GM18508 (cell line): ENCODE measurements around the gene TNFAIP8L1.
A peak's percentile ranks its signal among the peaks of the same experiment; 100 is the strongest.

ENCODE experiments used
- ATAC-seq: cut with Tn5 transposase; IDR thresholded peaks from one replicate; pipeline ENCODE4 v1.9.1; 2021; ENCODE audit warnings: moderate number of reproducible peaks; ENCODE audit not compliant: insufficient read depth, unreplicated experiment

Gene TNFAIP8L1

DNA sequence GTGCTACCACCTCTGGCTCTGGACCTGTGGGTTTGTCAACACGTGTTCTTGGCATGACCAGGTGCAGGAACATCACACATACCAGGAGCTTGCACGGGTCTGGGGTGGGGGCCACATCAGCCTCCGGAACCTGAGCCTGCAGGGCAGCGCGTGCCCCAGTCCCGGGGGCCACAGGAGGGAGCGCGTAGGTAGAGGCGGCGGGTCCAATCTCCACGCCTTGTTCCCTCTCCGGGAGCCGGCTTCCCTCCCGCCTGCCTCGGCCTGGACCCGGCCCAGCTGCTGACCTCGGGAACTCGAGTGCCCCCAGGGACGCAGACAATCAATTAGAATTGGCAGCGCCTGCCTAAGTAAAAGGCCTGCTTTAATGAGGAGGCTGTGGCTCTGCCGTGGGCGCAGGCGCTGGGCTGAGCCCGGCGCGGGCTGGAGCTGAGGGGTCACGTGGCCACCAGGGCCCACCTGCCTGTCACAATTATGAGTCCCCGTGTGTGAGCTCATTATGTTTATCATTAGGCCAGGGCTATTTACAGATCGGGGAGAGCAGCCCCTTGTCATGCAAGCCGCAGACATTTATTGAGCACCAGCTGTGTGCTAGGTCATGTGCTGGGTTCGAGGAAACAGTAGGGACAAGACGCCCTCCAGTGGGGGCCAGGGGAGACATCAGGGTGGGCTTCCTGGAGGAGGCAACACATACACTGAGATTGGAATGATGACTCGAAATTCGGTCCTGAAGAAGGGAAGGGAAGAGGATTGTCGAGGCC, 32.2 kb upstream of the TNFAIP8L1 start:
- ATAC-seq, result no peak

DNA sequence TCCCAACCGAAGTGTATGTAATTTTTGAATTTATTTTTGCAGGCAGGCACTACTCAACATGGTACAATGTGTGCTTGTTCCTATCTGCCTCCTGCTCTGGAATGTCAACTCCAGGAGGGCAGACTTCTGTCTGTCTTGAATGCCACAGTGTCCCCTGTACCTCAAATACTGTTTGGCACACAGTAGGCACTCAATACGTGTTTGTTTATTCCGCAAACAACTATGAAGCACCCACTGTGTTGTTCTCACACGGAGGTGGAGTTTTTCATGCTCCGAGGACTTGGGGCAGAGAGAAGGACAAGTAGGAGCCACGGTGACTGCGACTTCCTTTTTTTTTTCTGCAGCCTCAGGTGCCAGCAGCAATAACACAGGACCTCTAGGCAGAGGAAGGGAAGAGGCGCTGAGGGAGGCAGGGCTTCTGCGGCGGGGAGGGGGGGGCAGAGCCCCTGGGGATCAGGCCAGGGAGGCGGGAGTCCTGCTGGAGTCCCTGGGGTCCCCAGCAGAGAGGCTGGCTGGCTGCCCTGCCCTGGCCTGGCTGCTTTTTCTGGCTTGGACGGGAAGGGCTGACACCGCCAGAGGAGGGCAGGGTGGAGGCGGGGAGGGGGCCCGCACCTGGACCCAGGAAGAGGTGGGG, 29.3 kb upstream of the TNFAIP8L1 start:
- ATAC-seq, result no peak

DNA sequence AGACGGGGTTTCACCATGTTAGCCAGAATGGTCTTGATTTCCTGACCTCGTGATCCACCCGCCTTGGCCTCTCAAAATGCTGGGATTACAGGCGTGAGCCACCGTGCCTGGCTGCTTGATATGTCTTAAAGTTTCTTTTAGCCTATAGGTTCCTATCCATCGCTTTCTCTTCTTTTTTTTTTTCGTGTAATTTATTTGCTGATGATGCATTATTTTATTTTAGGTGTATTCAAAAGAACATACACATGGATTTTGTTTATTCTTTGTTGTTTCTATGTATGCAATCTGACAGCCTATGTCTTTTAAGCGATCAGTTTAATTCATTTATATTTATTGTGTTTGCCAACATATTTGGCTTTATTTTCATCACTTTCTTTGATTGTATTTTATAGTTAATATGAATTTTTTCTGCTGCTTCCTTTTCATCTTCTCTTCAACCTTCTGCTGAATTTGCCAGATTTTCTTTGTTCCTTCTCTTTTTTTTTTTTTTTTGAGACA, 26.0 kb upstream of the TNFAIP8L1 start:
- ATAC-seq, result no peak

DNA sequence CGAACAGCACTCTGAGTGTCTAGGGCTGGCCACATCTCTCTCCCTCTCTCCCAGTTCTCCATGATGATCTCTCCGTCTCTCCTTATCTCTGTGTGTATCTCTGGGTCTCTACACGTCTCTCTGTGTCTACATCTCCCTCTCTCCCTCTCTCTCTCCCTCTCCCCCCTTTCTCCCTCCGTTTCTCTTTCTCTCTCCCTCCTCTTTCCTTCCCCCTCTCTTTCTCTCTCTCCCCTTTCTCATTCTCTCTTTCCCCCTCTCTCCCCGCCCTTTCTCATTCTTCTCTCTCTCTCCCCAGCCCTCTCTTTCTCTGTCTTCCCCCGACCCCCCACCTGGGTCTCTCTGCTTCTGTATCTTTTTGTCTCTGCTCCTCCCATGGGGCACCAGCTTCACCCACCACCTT, 21.3 kb upstream of the TNFAIP8L1 start:
- ATAC-seq, result no peak

DNA sequence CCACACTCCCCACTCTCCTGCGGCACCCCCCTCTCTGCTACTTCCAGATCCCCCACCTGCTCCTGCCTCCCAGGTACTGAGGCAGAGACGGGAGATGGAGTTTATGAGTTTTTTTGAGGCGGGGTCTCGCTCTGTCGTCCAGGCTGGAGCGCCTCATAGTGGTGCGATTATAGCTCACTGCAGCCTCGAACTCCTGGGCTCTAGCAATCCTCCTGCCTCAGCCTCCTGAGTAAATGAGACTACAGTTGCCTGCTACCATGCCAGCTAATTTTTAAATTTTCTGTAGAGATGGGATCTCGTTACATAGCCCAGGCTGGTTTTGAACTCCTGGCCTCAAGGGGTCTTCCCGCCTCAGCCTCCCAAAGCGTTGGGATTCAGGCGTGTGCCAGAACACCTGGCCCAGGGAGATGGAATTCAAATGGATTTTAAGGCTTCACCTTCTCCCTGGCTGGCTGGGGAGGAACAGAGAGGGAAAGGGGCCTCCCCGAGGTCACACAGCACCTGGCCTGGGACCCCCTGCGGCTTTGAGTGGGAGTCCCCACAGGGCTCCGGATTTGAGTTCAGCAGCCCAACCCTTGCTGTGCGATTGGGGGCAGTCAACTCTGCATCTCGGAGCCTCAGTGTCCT, 19.5 kb upstream of the TNFAIP8L1 start:
- no peak for ATAC-seq

DNA sequence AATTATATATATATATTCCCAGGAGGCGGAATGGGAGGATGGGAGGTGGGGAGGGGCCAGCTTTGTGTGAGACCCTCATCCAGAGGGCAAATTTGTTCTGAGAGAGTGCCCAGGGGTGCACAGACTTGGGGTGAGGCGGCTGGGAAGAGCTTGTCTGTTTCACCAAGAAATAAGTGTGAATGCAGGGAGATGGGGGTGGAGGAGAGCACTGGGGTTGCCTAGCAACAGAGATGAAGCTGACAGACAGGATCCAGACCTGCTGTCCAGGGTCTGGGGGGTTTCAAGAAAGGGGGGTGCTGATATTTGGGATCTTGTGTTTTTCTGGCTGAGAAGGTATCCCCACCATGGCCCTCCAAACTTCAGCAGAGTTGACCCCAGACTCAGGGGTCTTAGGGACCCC, 18.6 kb upstream of the TNFAIP8L1 start:
- ATAC-seq, result no peak

DNA sequence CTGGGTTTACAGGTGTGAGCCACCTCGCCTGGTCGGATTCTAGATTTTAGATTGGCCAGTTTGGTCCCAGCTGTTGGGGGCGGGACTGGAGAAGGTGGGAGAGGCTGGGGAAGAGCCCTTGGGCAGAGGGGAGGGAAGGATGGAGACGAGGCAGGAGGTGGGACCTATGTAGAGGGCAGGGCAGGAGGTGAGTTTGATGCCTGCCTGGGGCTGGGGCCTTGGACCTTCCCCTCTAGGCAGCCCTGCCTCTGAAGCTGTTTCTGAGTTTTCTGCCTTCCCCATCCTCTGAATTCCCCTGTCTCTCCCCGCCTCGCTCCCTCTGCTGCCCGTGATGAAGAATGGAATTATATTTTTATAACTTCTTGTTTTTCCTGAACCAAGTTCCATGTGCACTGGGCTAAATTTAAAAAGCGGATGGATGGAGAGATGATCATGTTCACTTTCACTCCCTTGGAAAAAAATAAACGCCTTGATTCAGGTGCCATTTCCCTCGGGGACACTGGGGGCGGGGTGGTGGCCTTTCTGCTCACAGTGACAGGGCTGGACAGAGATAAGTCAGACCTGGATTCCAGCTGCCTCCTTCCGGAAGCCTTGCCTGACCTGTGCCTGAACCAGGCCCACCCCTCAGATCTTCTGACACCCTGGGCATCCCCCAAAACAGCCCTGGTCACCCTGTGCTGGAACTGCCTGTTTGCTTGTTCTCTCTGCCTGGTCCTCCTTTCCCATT, 16.5 kb upstream of the TNFAIP8L1 start:
- no peak for ATAC-seq

DNA sequence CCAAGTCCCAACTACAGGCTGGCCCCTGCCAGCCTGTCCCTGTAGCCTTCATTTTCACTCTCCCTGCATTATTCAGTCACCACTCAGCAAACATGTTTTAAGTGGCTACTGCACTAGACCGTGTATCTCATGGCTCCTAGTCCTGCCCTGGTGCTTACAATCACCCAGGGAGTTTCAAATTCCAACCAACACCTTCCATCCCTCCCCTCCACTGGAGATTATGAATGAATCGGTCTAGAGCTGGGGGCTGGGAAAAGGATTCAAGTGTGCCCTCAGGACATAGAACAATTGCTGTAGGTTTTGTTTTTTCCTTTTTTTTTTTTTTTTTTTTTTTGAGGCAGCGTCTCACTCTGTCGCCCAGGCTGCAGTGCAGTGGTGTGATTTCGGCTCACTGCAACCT, 15.0 kb upstream of the TNFAIP8L1 start:
- ATAC-seq, result no peak

DNA sequence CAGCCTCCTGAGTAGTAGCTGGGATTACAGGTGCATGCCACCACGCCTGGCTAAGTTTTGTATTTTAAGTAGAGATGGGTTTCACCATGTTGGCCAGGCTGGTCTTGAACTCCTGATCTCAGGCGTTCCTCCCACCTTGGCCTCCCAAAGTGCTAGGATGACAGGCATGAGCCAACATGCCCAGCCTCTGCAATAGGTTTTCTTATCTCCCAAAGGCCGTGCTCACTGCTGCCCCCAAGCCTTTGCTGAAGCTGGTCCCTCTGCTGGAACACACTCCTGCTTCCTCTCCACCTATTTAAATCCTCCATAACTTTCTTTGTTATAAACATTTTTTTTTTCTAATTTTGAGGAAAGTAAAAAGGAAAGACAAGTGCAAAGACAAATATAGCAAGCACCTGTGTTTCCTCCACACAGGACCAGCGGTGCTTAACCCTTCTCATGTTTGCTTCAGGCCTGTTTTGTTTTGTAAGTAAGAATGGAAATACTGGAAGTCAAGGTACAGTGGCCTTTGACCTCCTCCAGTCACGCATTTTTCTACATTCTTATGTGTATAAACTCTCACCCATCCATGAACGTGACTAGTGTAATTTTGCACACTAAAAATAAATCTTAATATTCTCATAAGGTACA, 14.5 kb upstream of the TNFAIP8L1 start:
- no peak for ATAC-seq

DNA sequence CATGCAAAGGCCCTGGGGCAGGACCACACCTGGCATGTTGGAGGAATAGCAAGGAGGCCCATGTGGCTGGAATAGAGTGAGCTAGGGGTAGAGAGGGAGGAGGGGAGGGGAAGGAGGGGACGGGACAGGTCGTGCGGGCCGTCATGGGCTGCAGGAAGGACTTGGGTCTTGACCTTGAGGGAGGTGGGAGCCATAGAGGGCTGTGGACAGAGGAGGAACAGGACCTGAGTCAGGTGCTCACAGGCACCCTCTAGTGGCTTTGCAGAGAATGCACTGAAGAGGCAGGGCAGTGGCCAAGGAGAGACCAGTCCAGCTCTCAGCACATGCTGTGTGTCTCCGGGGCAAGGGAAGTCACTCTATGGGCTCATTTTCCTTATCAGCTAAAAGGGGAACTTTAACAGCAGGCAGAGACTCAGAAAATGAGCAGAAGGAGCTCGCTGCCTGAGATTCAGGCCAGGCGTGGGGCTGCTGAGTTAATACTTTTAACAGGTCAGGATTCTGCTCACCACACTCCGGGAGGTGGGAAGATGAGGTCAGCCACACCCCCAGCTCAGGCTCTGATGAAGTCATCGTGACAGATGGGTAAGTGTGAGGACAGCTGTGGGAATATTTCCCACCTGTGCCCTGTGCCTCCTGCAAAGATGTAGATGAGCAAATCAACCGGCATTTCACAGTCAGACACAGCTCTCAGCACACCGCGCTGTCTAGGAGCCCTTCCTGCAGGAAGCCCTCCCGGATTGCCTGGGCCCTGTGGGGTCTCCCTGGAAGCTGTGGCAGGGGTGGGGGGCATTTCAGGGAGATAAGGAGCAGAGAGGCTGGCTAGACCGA, 6.0 kb upstream of the TNFAIP8L1 start:
- ATAC-seq, result no peak

DNA sequence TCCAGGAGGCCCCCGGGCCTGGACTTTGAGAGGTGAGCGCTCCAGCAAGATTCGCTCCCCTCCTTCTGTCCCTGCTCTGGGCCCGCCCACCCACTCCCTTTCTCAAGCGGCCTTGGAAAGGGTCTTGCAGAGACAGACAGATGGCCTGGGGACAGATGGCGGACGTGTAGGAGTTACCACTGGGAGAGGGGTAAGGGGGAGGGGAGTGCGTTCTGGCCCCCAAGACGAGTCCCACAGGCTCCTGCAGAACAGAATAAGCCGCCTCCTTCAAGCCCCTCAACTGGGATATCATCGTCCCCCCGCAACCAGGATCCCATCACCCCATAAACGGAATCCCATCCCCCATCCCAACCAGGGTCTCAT, 3.6 kb upstream of the TNFAIP8L1 start:
- ATAC-seq, result no peak

DNA sequence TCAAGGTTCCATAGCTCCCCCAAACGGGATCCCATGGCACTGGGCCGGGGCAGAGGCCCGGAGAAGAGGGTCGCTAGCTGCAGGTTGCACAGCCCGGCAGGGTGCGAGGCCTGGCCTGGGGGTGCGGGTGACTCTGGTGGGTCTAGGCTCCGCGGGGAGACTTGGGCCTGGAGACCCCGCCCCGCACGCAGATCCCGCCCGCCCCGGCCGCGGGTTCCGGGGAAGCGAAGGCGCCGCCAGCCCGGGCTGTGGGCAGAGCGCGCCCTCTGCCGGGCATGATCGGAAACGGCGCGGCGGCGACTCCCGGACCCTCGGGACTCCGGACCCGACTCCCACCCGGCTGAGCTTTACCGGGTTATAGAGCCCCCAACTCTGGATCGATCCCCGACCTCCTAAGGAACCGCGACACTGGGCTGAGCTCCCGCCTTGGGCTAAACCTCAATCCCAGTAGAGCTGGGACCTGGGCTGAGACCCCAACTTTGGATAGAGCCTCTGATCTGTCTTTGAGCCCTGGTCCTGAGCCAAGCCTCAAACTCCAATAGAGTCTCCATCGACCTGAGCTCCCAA, 3.1 kb upstream of the TNFAIP8L1 start:
- no peak for ATAC-seq

DNA sequence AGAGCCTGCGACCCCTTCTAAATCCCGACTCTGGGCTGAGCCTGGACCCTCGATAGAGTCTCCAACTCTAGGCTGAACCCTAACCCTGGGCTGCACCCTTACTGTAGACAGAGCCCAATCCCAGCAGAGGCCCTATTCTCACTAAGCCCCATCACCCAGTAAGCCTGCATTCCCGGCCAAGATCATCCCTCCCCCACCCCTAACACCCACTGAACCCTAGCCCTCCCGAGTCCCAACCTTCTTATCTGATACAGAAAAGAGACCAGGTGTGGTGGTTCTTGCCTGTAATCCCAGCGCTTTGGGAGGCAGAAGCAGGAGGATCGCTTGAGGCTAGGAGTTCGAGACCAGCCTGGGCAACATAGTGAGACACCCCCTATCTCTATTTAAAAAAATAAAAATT, 2.6 kb upstream of the TNFAIP8L1 start:
- no peak for ATAC-seq

DNA sequence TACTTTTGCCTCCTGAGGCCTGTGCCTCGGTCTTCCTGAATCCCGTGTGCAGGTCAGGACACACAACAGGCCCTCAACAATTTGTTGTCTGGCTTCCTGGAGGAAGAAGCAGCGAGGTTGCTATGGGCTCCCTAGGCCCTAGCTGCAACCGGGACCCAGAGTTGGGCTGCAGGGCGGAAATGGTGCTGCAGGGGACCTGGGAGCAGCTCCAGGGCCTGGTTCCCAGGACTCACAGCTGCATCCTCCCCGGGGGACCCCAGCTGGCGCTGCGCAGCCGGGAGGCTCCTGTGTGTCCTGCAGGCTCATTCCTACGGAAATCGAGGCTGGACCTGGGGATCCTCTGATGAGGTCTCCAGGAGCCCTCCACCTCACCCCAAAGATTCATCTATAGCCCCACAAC, 999 bp upstream of the TNFAIP8L1 start:
- no peak for ATAC-seq

DNA sequence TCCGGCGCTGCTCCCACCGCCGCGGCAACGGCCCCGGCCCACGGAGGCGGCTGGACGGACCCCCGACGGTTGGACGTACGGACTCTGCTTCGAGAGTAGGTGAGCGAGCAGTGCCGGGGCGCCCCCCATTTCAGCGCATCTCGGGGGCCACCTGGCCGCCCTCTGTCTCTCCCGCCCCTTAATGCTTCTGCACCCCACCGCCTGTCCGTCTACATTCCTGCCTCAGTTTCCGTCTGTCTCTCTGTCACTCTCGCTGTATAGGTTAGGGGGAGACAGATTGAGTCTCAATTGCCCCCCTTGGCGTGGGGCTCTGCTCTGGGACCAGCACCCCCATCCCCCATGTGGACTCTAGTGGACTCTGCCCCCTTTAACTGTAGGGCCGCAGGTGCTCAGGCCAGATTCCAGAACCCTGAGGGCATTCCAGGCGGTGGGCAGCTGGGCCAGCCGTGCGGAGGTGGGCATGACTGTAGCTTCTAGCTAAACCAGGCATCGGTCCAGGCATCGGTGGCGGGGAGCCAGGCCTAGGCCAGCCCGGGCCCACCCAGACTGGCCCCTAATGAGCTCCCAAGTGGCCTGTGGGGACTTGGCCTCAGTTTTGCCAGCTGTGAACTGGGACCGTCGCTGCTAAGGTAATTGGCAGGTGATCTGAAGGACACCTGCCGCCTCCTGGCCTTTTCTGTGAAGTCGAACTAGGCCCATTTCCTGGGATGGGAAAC, 373 bp downstream of the TNFAIP8L1 start:
- peak; percentile 2 for ATAC-seq

DNA sequence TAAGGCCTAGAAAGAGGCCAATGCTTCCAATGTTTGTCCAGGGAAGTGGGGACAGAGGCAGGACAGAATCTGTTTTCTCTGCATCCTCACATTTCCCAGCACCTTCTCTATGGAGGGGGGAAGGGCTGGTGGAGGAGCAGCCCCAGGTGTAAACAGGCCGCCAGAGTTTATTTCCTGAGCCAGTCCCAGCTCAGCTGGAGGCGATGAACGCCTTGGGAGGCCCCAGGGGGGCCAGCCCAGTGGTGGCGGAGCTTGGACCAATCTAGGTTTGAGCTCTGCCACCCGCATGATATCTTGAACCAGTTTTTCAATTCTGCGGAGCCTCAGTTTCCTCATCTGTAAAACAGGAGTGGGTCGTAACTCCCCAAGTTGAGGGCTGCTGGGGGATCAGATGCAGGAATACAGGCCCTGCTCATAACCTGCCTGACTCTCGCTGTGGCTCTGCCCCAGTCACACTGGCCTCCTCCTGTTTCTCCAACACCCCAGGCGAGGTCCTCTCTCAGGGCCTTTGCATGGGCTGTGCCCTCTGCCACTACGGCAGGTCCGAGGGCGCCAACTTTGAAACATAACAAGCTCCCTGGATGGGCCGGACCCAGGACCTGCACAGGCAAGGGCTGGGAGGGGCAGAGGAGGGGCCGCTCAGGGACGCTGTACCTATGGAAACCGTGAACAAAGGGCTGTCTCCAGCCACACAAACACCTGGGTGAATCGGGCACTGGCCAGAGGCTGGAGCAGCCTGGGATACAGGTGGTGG, 1.1 kb downstream of the TNFAIP8L1 start:
- no peak for ATAC-seq

DNA sequence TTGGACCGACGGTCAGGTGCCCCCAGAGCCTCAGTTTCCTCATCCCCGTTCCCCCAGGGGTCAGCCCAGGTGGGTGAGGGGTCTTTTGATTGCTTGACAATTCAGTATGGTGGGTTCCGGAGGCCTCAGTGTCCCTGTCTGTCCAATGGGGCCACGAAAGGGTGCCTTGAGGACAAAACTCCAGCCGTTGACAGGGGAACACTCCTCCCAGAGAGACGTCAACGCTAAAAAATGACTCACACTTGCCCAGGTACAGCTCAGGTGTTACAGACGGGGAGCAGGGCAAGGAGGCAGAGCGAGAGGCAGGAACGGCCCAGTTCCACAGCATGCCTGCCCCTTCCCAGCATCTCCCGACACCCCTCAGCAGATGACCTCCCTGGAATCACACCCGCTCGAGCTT, 1.8 kb downstream of the TNFAIP8L1 start:
- no peak for ATAC-seq

DNA sequence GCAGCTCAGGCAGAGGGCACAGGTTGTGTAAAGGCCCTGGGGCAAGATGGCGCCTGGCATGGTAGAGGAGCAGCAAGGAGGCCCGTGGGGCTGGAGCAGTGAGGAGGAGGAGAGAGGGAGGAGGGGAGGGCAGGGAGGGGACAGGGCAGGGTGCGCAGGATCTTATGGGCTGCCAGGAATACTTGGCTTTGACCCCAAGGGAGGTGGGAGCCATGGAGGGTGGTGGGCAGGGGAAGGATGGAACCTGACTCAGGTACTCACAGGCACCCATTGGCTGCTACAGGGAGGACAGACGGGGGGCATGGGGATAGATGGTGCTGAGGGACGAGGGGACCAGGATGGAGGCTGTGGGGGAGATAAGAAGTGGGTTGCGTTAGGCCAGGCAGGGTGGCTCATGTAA, 3.3 kb downstream of the TNFAIP8L1 start:
- ATAC-seq, result no peak
